Loucy (cell line): Measurements from ENCODE around the gene NFYB.

Experiments
- CTCF ChIP-seq: fragments of 200-600 bp; sonication (generic); conservative IDR thresholded peaks from 2 replicates; pipeline ENCODE4 v1.5.1; 2014; ENCODE audit warnings: mild to moderate bottlenecking, antibody characterized with exemption, low read length
- EZH2phosphoT487 ChIP-seq: fragments of 200-600 bp; IDR thresholded peaks from 2 replicates; pipeline ENCODE4 v1.6.1; 2018; ENCODE audit warnings: antibody characterized with exemption, mild to moderate bottlenecking, moderate library complexity, borderline replicate concordance

- no peak for TF ChIP-seq CTCF
- TF ChIP-seq EZH2phosphoT487 = no peak
Measured at GRCh38 chr12:104172570-104172947, 34.5 kb upstream of the NFYB start.
